Measurements from ENCODE around the gene EPHB2.

GRCh38 chr1:22838965-22839364 lies 128.3 kb downstream of the EPHB2 start:
- TF ChIP-seq POLR2AphosphoS5 (IDR thresholded peaks at IDR 0.05; ENCODE audit: low read depth, low read length) (no peak), REST (IDR thresholded peaks at IDR 0.05; ENCODE audit: insufficient read depth in 1 of 2, low read depth in 2 of 2, low read length in 2 of 2) (no peak), TAF1 (IDR thresholded peaks at IDR 0.05; ENCODE audit: borderline replicate concordance, insufficient read depth, low read length) (no peak), SIN3A (IDR thresholded peaks at IDR 0.05; ENCODE audit: borderline replicate concordance, insufficient read depth, low read length) (no peak)

Measured in PFSK-1 (cell line).